Psoas muscle (tissue), 8 donors: ENCODE data around the gene GPRIN3. TPM values are rescaled to one million over a fixed set of nuclear protein-coding genes. Genes with fewer than 3 reads are reported as not detected.

Experiments
- ATAC-seq, 4 donors: fragments of 200-7000 bp; cut with Tn5 transposase; one replicate each; pipeline ENCODE4 v1.9.1; 2020; ENCODE audit warnings: moderate library complexity in 3 of 4, mild to moderate bottlenecking in 2 of 4
- DNase-seq, 2 donors: peaks; one replicate each; pipeline ENCODE4 v3.0.0-alpha.2; 2020
- H3K27ac ChIP-seq: fragments of 200-600 bp; one replicate; pipeline ENCODE4 v1.8.0; 2022
- H3K27me3 ChIP-seq, 3 donors: fragments of 200-600 bp in 1 of 3; one replicate each; pipeline versions ENCODE4 v1.6.1 to v1.8.0; 2013 to 2022; ENCODE audit warnings: low read length in 2 of 3, mild to moderate bottlenecking in 2 of 3, moderate library complexity in 1 of 3; ENCODE audit not compliant: insufficient read depth in 3 of 3
- H3K36me3 ChIP-seq, 2 donors: fragments of 200-600 bp in 1 of 2; one replicate each; pipeline versions ENCODE4 v1.6.1 to v1.8.0; 2013 to 2022; ENCODE audit warnings: low read depth in 1 of 2, mild to moderate bottlenecking in 1 of 2, moderate library complexity in 1 of 2; ENCODE audit not compliant: insufficient read depth in 1 of 2
- H3K4me1 ChIP-seq: fragments of 200-600 bp; one replicate; pipeline ENCODE4 v1.8.0; 2022
- H3K4me3 ChIP-seq: fragments of 200-600 bp; one replicate; pipeline ENCODE4 v1.8.0; 2022; ENCODE audit warnings: mild to moderate bottlenecking
- H3K9me3 ChIP-seq: fragments of 200-600 bp; one replicate; pipeline ENCODE4 v1.8.0; 2022
- WGBS, 3 donors: extraction: QIAGEN DNeasy Blood & Tissue Kit; methylation state at CpG; one replicate each; pipeline versions ENCODE4 v1.1.6 to v1.1.7; 2013; 5-methylcytosine and 5-hydroxymethylcytosine counted together
- intact Hi-C, 2 donors: fragments of 100-400 bp; cut with DNase I; formaldehyde crosslinking; loops; one replicate each; pipeline versions ENCODE4 v1.11.0 to v1.14.2; 2022
- polyA plus RNA-seq, 3 donors: library from polyadenylated mRNA; stranded (reverse); fragments of 200-250 nt; gene quantifications; one replicate each; pipeline ENCODE4 v1.2.3, GENCODE V29; 2013
- total RNA-seq, 4 donors: library from RNA; stranded (reverse); fragmentation: NEBNext Ultra II Directional in 2 of 4; extraction: Animal tissue kit (Norgen Biotek cat#: 25700) in 2 of 4; gene quantifications; one replicate each; pipeline versions ENCODE4 v1.2.1 to v1.2.4, GENCODE V29; 2021 to 2023
- TF ChIP-seq, protein P1 (sequence below): fragments of 200-600 bp; IDR thresholded peaks from one replicate; pipeline ENCODE4 v1.8.0; 2022; ENCODE audit warnings: antibody characterized with exemption
- donor health status: healthy with polysubstance abuse.
- donor health status: DM: no; HTN: no; CAD: no; lungs with moderate emphysema.
- donor health status: Bipolar disorder and iron deficiency.
- donor health status: healthy.
- donor health status: DM: yes; HTN: yes; CAD: no.
- donor health status: DM: no; HTN: no; CAD: no.
- donor health status: DM: no; HTN: no; CAD: no.
- donor health status: DM: yes; HTN: yes; CAD: no.

Gene GPRIN3
- total and polyA plus RNA-seq, 7 donors, result 0.30 to 3.0 (median 1.2) TPM

DNA sequence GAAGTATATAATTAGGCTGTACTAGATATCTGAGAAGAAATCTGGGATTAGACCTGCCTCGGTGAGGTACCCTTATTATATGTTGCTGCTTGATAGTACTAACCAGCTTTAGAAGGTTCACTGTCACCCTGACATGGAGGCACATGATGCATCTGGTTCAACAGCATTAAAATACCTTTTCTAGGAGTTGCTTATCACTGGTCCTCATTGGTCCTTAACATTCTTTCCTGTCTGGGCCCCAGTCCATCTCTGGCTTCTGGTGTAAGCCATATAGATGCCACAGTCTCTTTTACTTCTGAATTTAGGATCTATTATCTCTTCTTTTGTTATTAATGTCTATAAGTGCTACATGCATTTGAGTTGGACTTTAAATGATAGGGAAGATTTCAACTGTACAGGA lies 40.2 kb downstream of the GPRIN3 start:
- no peak for ATAC-seq
- WGBS, 3 donors, result 87 to 97% (median 90%) methylated on average over 1 of the region's 1 CpG
- Histone ChIP-seq H3K9me3 (no peaks in the 10 kb centered on the region), H3K4me3 (no peak overlapping the region), H3K36me3 (no peaks in the 10 kb centered on the region), H3K27me3 (no peaks in the 10 kb centered on the region), H3K4me1 (no peaks in the 10 kb centered on the region), H3K27ac (no peak overlapping the region)
- intact Hi-C loops, result no loop called here
- TF ChIP-seq, protein P1, sequence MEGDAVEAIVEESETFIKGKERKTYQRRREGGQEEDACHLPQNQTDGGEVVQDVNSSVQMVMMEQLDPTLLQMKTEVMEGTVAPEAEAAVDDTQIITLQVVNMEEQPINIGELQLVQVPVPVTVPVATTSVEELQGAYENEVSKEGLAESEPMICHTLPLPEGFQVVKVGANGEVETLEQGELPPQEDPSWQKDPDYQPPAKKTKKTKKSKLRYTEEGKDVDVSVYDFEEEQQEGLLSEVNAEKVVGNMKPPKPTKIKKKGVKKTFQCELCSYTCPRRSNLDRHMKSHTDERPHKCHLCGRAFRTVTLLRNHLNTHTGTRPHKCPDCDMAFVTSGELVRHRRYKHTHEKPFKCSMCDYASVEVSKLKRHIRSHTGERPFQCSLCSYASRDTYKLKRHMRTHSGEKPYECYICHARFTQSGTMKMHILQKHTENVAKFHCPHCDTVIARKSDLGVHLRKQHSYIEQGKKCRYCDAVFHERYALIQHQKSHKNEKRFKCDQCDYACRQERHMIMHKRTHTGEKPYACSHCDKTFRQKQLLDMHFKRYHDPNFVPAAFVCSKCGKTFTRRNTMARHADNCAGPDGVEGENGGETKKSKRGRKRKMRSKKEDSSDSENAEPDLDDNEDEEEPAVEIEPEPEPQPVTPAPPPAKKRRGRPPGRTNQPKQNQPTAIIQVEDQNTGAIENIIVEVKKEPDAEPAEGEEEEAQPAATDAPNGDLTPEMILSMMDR, result no peak
- DNase-seq, result no peak

DNA sequence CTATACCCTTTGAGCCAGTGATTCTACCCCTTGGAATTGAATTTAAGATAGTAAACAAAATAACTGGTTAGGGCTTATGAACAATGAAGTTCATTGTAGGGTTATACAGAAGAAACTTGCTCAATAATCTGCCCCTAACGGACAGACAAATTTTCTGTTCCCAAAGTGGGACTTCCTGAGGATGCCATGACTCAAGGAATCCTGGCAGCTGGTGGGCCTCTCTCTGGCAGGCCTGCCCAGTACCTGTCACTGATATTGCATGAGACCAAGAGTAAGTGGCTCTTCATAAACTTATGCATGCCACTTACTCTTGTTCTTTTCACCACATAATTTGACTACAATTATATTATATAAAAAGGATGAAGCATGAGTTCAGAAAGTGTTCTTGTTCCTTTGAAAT lies 41.5 kb downstream of the GPRIN3 start:
- Histone ChIP-seq H3K36me3 (no peaks in the 10 kb centered on the region), H3K27ac (no peak overlapping the region), H3K9me3 (no peaks in the 10 kb centered on the region), H3K4me1 (no peaks in the 10 kb centered on the region), H3K4me3 (no peak overlapping the region), H3K27me3 (no peaks in the 10 kb centered on the region)
- DNase-seq, result no peak
- intact Hi-C loops, result no loop called here
- no peak for ATAC-seq
- TF ChIP-seq, protein P1, result no peak
- 22 to 52% (median 41%) methylated on average over 1 of the region's 1 CpG for WGBS, 3 donors

DNA sequence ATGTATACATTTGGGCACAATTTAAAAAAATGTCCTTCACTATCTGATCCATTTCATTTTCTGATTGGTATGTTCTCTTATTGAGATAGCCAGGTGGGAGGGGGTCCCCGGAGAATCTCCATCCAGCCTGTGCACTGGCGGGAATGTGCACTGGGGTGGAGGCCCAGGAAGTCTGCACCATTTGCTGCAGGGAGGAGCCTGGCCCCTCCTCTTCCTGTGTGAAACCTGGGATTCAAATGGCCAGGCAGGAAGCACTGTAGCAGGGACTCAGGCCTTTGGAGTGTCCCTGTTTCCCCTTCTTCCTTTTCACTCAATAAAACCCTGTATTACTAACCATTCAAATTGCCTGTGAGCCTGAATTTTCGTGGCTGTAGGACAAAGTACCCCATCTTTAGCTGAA lies 44.3 kb downstream of the GPRIN3 start:
- WGBS, 3 donors, result 81 to 91% (median 90%) methylated on average over 3 of the region's 3 CpGs
- H3K27me3 ChIP-seq, result no peaks in the 10 kb centered on the region
- no peaks in the 10 kb centered on the region for H3K4me1 ChIP-seq
- H3K36me3 ChIP-seq, result no peaks in the 10 kb centered on the region
- ATAC-seq (no peak), DNase-seq (no peak)
- no peaks in the 10 kb centered on the region for H3K9me3 ChIP-seq
- H3K27ac ChIP-seq, result no peak overlapping the region
- TF ChIP-seq, protein P1, result no peak
- no peak overlapping the region for H3K4me3 ChIP-seq
- intact Hi-C loops, result no loop called here

DNA sequence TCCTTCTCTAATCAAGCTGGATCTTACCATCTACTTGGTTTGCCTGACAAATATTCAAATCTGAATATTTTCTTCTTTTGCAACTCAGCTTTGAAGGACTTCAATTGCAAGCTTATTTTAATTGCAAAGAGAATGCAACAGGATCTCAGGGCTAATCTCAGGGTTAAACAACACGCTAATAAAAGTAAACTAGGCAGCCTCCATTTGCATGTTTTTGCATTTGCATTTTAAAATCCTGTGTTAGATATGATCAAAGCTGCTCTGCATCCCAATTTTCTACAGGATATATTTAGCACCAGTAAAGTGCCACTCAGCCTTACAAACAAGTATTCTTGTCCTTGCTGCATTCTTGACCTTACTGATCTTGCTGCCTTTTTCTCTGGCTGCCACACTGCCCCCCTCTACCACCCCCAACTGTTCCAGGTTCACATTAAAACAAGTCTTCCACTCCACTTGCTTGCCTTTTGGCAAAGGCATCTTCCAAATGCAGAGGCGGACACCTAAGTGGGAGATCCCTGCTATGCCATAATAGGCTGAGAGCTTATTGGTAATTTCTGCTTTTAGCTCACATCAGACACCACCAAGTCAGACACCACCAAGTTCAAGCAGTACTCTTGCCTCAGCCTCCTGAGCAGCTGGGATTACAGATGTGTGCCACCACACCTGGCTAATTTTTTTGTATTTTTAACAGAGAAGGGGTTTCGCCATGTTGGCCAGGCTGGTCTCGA lies 48.1 kb downstream of the GPRIN3 start:
- Histone ChIP-seq H3K27ac (no peak overlapping the region), H3K4me3 (no peak overlapping the region), H3K27me3 (no peaks in the 10 kb centered on the region), H3K9me3 (no peaks in the 10 kb centered on the region), H3K4me1 (no peaks in the 10 kb centered on the region), H3K36me3 (no peaks in the 10 kb centered on the region)
- DNase-seq (no peak), ATAC-seq (no peak)
- TF ChIP-seq, protein P1, result no peak
- WGBS, 3 donors, result 88 to 96% (median 90%) methylated on average over 4 of the region's 4 CpGs
- intact Hi-C loops, result no loop called here

DNA sequence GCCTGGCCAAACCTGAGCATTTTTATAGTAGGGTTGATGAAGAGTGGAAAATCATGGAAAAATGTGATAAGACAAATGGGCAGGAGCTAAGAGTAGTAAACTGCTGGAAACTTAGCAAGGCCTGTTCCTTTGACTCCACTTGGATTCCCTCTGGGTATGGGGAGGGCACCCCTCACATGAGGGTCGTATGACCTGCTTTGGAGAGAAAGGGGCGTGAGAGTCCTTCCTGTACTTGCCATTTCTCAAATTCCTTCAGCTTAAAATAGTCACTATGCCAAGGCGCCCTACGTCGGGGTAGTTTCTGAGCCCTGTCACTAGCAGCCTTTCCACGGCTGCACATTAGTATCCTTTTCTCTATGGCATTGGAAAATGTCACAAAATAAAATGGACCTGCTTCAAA lies 49.1 kb downstream of the GPRIN3 start:
- DNase-seq (no peak), ATAC-seq (no peak)
- Histone ChIP-seq H3K4me3 (no peak overlapping the region), H3K27ac (no peak overlapping the region), H3K9me3 (no peaks in the 10 kb centered on the region), H3K4me1 (no peaks in the 10 kb centered on the region), H3K36me3 (no peaks in the 10 kb centered on the region), H3K27me3 (no peaks in the 10 kb centered on the region)
- intact Hi-C loops, result no loop called here
- TF ChIP-seq, protein P1, result no peak
- 67 to 73% (median 70%) methylated on average over 6 of the region's 6 CpGs for WGBS, 3 donors
